Psoas muscle (tissue), 8 donors: ENCODE measurements around the gene SPINK5. TPM values are rescaled to one million over a fixed set of nuclear protein-coding genes. Genes with fewer than 3 reads are reported as not detected.

Experiments used
- ATAC-seq, 4 donors: fragments of 200-7000 bp; cut with Tn5 transposase; one replicate each; pipeline ENCODE4 v1.9.1; 2020; ENCODE audit warnings: moderate library complexity in 3 of 4, mild to moderate bottlenecking in 2 of 4
- DNase-seq, 2 donors: peaks; one replicate each; pipeline ENCODE4 v3.0.0-alpha.2; 2020
- H3K27ac ChIP-seq: fragments of 200-600 bp; one replicate; pipeline ENCODE4 v1.8.0; 2022
- H3K27me3 ChIP-seq, 3 donors: fragments of 200-600 bp in 1 of 3; one replicate each; pipeline versions ENCODE4 v1.6.1 to v1.8.0; 2013 to 2022; ENCODE audit warnings: low read length in 2 of 3, mild to moderate bottlenecking in 2 of 3, moderate library complexity in 1 of 3; ENCODE audit not compliant: insufficient read depth in 3 of 3
- H3K36me3 ChIP-seq, 2 donors: fragments of 200-600 bp in 1 of 2; one replicate each; pipeline versions ENCODE4 v1.6.1 to v1.8.0; 2013 to 2022; ENCODE audit warnings: low read depth in 1 of 2, mild to moderate bottlenecking in 1 of 2, moderate library complexity in 1 of 2; ENCODE audit not compliant: insufficient read depth in 1 of 2
- H3K4me1 ChIP-seq: fragments of 200-600 bp; one replicate; pipeline ENCODE4 v1.8.0; 2022
- H3K4me3 ChIP-seq: fragments of 200-600 bp; one replicate; pipeline ENCODE4 v1.8.0; 2022; ENCODE audit warnings: mild to moderate bottlenecking
- H3K9me3 ChIP-seq: fragments of 200-600 bp; one replicate; pipeline ENCODE4 v1.8.0; 2022
- CTCF ChIP-seq: fragments of 200-600 bp; IDR thresholded peaks from one replicate; pipeline ENCODE4 v1.8.0; 2022; ENCODE audit warnings: antibody characterized with exemption
- WGBS, 3 donors: extraction: QIAGEN DNeasy Blood & Tissue Kit; methylation state at CpG; one replicate each; pipeline versions ENCODE4 v1.1.6 to v1.1.7; 2013; 5-methylcytosine and 5-hydroxymethylcytosine counted together
- intact Hi-C, 2 donors: fragments of 100-400 bp; cut with DNase I; formaldehyde crosslinking; loops; one replicate each; pipeline versions ENCODE4 v1.11.0 to v1.14.2; 2022
- polyA plus RNA-seq, 3 donors: library from polyadenylated mRNA; stranded (reverse); fragments of 200-250 nt; gene quantifications; one replicate each; pipeline ENCODE4 v1.2.3, GENCODE V29; 2013
- total RNA-seq, 4 donors: library from RNA; stranded (reverse); fragmentation: NEBNext Ultra II Directional in 2 of 4; extraction: Animal tissue kit (Norgen Biotek cat#: 25700) in 2 of 4; gene quantifications; one replicate each; pipeline versions ENCODE4 v1.2.1 to v1.2.4, GENCODE V29; 2021 to 2023
- donor health status: healthy with polysubstance abuse.
- donor health status: DM: no; HTN: no; CAD: no; lungs with moderate emphysema.
- donor health status: Bipolar disorder and iron deficiency.
- donor health status: healthy.
- donor health status: DM: yes; HTN: yes; CAD: no.
- donor health status: DM: no; HTN: no; CAD: no.
- donor health status: DM: no; HTN: no; CAD: no.
- donor health status: DM: yes; HTN: yes; CAD: no.

SPINK5 gene
- total and polyA plus RNA-seq, 7 donors, result 0.05 to 0.90 (median 0.29) TPM; not detected in 1

- intact Hi-C loops, result loop anchor here in 1 of 2 donors (10.0 kb wide), 1 partner anchor 135 kb away; no protein-coding TSS in a partner anchor
- 46 to 48% (median 47%) methylated on average over 5 of the region's 5 CpGs for whole genome bisulfite sequencing, 3 donors
- ATAC-seq, result no peak
- H3K36me3 ChIP-seq, result no peaks in the 10 kb centered on the region
- H3K4me1 ChIP-seq, result no peaks in the 10 kb centered on the region
- H3K27ac ChIP-seq, result no peak overlapping the region
- no peak for DNase-seq
- H3K4me3 ChIP-seq, result no peak overlapping the region
- H3K9me3 ChIP-seq, result no peaks in the 10 kb centered on the region
- TF ChIP-seq CTCF, result no peak
- H3K27me3 ChIP-seq, result no peaks in the 10 kb centered on the region
These were observed 26.5 kb downstream of the SPINK5 start for GRCh38 chr5:148090146-148090772.

- no peak for TF ChIP-seq CTCF
- no peak for ATAC-seq
These were observed 27.0 kb downstream of the SPINK5 start for GRCh38 chr5:148090773-148091250.

GRCh38 chr5:148091991-148092964 is 28.5 kb downstream of the SPINK5 start:
- no peak overlapping the region for H3K27ac ChIP-seq
- H3K9me3 ChIP-seq, result no peaks in the 10 kb centered on the region
- no peak for TF ChIP-seq CTCF
- H3K4me3 ChIP-seq, result no peak overlapping the region
- WGBS, 3 donors, result 45 to 51% (median 47%) methylated on average over 4 of the region's 4 CpGs
- H3K4me1 ChIP-seq, result no peaks in the 10 kb centered on the region
- no peaks in the 10 kb centered on the region for H3K27me3 ChIP-seq
- intact Hi-C loops, result loop anchor here in 1 of 2 donors (10.0 kb wide), 1 partner anchor 137 kb away; no protein-coding TSS in a partner anchor
- H3K36me3 ChIP-seq, result no peaks in the 10 kb centered on the region
- ATAC-seq (no peak), DNase-seq (no peak)

More at GRCh38 chr5:148090773-148091250, 27.0 kb downstream of the SPINK5 start:
- 68 to 72% (median 70%) methylated on average over 7 of the region's 7 CpGs for WGBS, 3 donors
- no peak for DNase-seq
- Histone ChIP-seq H3K27me3 (no peaks in the 10 kb centered on the region), H3K27ac (no peak overlapping the region), H3K4me3 (no peak overlapping the region), H3K4me1 (no peaks in the 10 kb centered on the region), H3K36me3 (no peaks in the 10 kb centered on the region), H3K9me3 (no peaks in the 10 kb centered on the region)
- intact Hi-C loops, result loop anchor here in 1 of 2 donors (10.0 kb wide), 1 partner anchor 136 kb away; no protein-coding TSS in a partner anchor

GRCh38 chr5:148094336-148094735 is 30.6 kb downstream of the SPINK5 start:
- Histone ChIP-seq H3K27ac (no peak overlapping the region), H3K4me3 (no peak overlapping the region), H3K9me3 (no peaks in the 10 kb centered on the region), H3K4me1 (no peaks in the 10 kb centered on the region), H3K27me3 (no peaks in the 10 kb centered on the region), H3K36me3 (no peaks in the 10 kb centered on the region)
- TF ChIP-seq CTCF, result no peak
- intact Hi-C loops, result loop anchor here in 1 of 2 donors (10.0 kb wide), 1 partner anchor 140 kb away; no protein-coding TSS in a partner anchor
- DNase-seq, result no peak
- no peak for ATAC-seq
- WGBS, 3 donors, result 82 to 92% (median 85%) methylated on average over 3 of the region's 3 CpGs
